Endothelial cell (in vitro differentiated cells): Measurements from ENCODE around the gene AMIGO1. TPM values are rescaled to one million over a fixed set of nuclear protein-coding genes. Genes with fewer than 3 reads are reported as not detected.

Source experiments
- DNase-seq: peaks from one replicate; pipeline ENCODE4 v3.0.0; 2021; ENCODE audit warnings: low spot score
- H3K27ac Mint-ChIP-seq: one replicate; pipeline ENCODE4 v1.8.0; 2021; ENCODE audit warnings: mixed read lengths, inconsistent platforms; ENCODE audit not compliant: unreplicated experiment
- H3K27me3 Mint-ChIP-seq: one replicate; pipeline ENCODE4 v1.8.0; 2021; ENCODE audit warnings: mild to moderate bottlenecking, moderate library complexity, mixed read lengths, inconsistent platforms; ENCODE audit not compliant: unreplicated experiment
- H3K36me3 Mint-ChIP-seq: one replicate; pipeline ENCODE4 v1.8.0; 2021; ENCODE audit warnings: mild to moderate bottlenecking, low read depth, mixed read lengths, inconsistent platforms; ENCODE audit not compliant: unreplicated experiment
- H3K4me1 Mint-ChIP-seq: one replicate; pipeline ENCODE4 v1.8.0; 2021; ENCODE audit warnings: mild to moderate bottlenecking, mixed read lengths, inconsistent platforms; ENCODE audit not compliant: unreplicated experiment
- H3K4me3 Mint-ChIP-seq: one replicate; pipeline ENCODE4 v1.8.0; 2021; ENCODE audit warnings: mild to moderate bottlenecking, mixed read lengths, inconsistent platforms; ENCODE audit not compliant: unreplicated experiment
- H3K9me3 Mint-ChIP-seq: one replicate; pipeline ENCODE4 v1.8.0; 2021; ENCODE audit warnings: mixed read lengths, inconsistent platforms; ENCODE audit not compliant: unreplicated experiment
- CTCF ChIP-seq: fragments of 200-600 bp; sonication (generic); IDR thresholded peaks from one replicate; pipeline ENCODE4 v1.5.0; 2021; ENCODE audit warnings: antibody characterized with exemption; ENCODE audit not compliant: unreplicated experiment
- total RNA-seq: library from RNA; stranded (reverse); fragmentation: NEBNext Ultra II Directional; extraction: Animal tissue kit (Norgen Biotek cat#: 25700); gene quantifications from one replicate; pipeline ENCODE4 v1.2.1, GENCODE V29; 2021; ENCODE audit not compliant: unreplicated experiment

AMIGO1 gene
- total RNA-seq, 1 donor from 2014 or later = 1.2 TPM

GRCh38 chr1:109490029-109490933 is 19.2 kb downstream of the AMIGO1 start:
- H3K4me3 Mint-ChIP-seq = no peak overlapping the region
- peak; percentile 61 for TF ChIP-seq CTCF
- H3K36me3 Mint-ChIP-seq = no peaks in the 10 kb centered on the region
- H3K9me3 Mint-ChIP-seq = no peaks in the 10 kb centered on the region
- DNase-seq = peak; percentile 83
- no peaks in the 10 kb centered on the region for H3K4me1 Mint-ChIP-seq
- peaks cover 14% of the 10 kb centered on the region for H3K27me3 Mint-ChIP-seq
- no peak overlapping the region for H3K27ac Mint-ChIP-seq

DNA sequence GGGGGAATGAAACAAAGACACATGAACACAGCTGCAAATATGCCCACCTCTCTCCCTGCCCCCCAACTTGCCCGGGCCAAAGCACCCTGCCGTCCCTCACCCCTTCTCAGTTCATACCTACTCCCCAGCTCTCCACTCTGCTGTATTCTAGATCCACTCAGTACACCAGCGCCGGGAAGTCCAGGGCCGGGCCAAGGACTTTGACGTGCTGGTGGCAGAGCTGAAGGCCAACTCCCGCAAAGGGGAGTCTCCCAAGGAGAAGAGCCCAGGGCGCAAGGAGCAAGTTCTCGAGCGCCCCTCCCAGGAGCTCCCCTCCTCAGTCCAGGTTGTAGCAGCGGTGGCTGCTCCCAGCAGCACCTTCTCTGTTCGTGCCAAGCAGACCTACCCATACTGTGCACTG is 20.8 kb downstream of the AMIGO1 start:
- Mint-ChIP-seq H3K9me3 (no peaks in the 10 kb centered on the region), H3K4me1 (peaks cover 7% of the 10 kb centered on the region), H3K27ac (no peak overlapping the region), H3K27me3 (peaks cover 21% of the 10 kb centered on the region), H3K4me3 (no peak overlapping the region), H3K36me3 (no peaks in the 10 kb centered on the region)
- no peak for DNase-seq
- no peak for TF ChIP-seq CTCF

- H3K27me3 Mint-ChIP-seq = peaks cover 24% of the 10 kb centered on the region
These were observed 21.3 kb downstream of the AMIGO1 start for GRCh38 chr1:109488201-109488600.

GRCh38 chr1:109487261-109487660 is 22.3 kb downstream of the AMIGO1 start:
- Mint-ChIP-seq H3K36me3 (no peaks in the 10 kb centered on the region), H3K27me3 (peaks cover 28% of the 10 kb centered on the region), H3K4me1 (peaks cover 7% of the 10 kb centered on the region), H3K9me3 (no peaks in the 10 kb centered on the region), H3K27ac (no peak overlapping the region), H3K4me3 (no peak overlapping the region)
- TF ChIP-seq CTCF = no peak
- DNase-seq = no peak

More at GRCh38 chr1:109488201-109488600, 21.3 kb downstream of the AMIGO1 start:
- Mint-ChIP-seq H3K4me3 (no peak overlapping the region), H3K27ac (no peak overlapping the region), H3K4me1 (peaks cover 7% of the 10 kb centered on the region), H3K9me3 (no peaks in the 10 kb centered on the region), H3K36me3 (no peaks in the 10 kb centered on the region)
- TF ChIP-seq CTCF = no peak
- DNase-seq = no peak

GRCh38 chr1:109485001-109485400 is 24.5 kb downstream of the AMIGO1 start:
- H3K27ac Mint-ChIP-seq = peak overlapping the region; percentile 87
- peaks cover 9% of the 10 kb centered on the region for H3K36me3 Mint-ChIP-seq
- TF ChIP-seq CTCF = no peak
- H3K4me1 Mint-ChIP-seq = peaks cover 7% of the 10 kb centered on the region
- peaks cover 25% of the 10 kb centered on the region for H3K27me3 Mint-ChIP-seq
- peak overlapping the region; percentile 90 for H3K4me3 Mint-ChIP-seq
- no peak for DNase-seq
- H3K9me3 Mint-ChIP-seq = no peaks in the 10 kb centered on the region
